ENCODE results near the gene RUVBL2. TPM values are rescaled to one million over a fixed set of nuclear protein-coding genes. Genes with fewer than 3 reads are reported as not detected.

Gene RUVBL2
- total RNA-seq, 1 experiment from 2014 or later: 107 TPM

- Histone ChIP-seq H4K20me1 (ENCODE audit: insufficient read depth, low read depth, low read length) (no peaks in the 10 kb centered on the region), H3K27ac (ENCODE audit: low read length) (no peak overlapping the region), H3K4me3 (ENCODE audit: low read length) (no peak overlapping the region), H3K9me3 (ENCODE audit: low read length) (no peaks in the 10 kb centered on the region), H3K9ac (ENCODE audit: low read length) (no peak overlapping the region), H3K4me1 (ENCODE audit: low read length) (no peaks in the 10 kb centered on the region), H3K79me2 (ENCODE audit: low read length) (no peaks in the 10 kb centered on the region), H3K27me3 (ENCODE audit: low read length) (no peaks in the 10 kb centered on the region), H3K36me3 (ENCODE audit: insufficient read depth, low read length) (no peaks in the 10 kb centered on the region), H3K9me2 (replicated peaks; ENCODE audit: insufficient read depth, low read length) (no peaks in the 10 kb centered on the region), H3K4me2 (ENCODE audit: low read depth, low read length, poor library complexity, severe bottlenecking) (no peak overlapping the region), H2AFZ (ENCODE audit: low read length) (no peak overlapping the region)
- DNase-seq: no peak
These were observed 65.4 kb downstream of the RUVBL2 start for GRCh38 chr19:49059053-49059452.

- Histone ChIP-seq H3K9me3 (ENCODE audit: low read length) (no peaks in the 10 kb centered on the region), H3K27me3 (ENCODE audit: low read length) (no peaks in the 10 kb centered on the region), H4K20me1 (ENCODE audit: insufficient read depth, low read depth, low read length) (no peaks in the 10 kb centered on the region), H3K4me2 (ENCODE audit: low read depth, low read length, poor library complexity, severe bottlenecking) (no peak overlapping the region), H3K79me2 (ENCODE audit: low read length) (no peaks in the 10 kb centered on the region), H3K4me3 (ENCODE audit: low read length) (no peak overlapping the region), H3K27ac (ENCODE audit: low read length) (no peak overlapping the region), H3K4me1 (ENCODE audit: low read length) (no peaks in the 10 kb centered on the region), H3K9ac (ENCODE audit: low read length) (no peak overlapping the region), H3K9me2 (replicated peaks; ENCODE audit: insufficient read depth, low read length) (no peaks in the 10 kb centered on the region), H3K36me3 (ENCODE audit: insufficient read depth, low read length) (no peaks in the 10 kb centered on the region), H2AFZ (ENCODE audit: low read length) (no peak overlapping the region)
- DNase-seq: no peak
These were observed 67.3 kb downstream of the RUVBL2 start for GRCh38 chr19:49061000-49061399.

DNA sequence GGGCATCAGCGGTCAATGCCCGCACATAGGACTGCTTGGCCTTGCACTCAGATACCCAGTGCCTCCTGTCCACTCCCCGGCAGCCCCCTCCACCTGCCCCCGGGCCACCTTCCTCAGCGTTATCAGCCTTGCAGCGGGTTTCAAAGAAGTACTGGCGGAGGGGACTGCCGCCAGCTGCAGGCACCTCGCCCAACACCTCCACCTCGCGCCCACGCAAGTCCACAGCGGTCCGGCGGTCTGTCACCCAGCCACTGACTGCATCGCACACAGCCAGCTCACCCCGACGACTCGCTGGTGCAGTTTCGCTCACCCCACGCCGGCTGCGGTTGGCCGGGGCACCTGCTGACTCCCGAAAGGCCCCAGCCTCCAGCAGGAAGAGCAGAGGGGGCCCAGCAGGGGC is 67.8 kb downstream of the RUVBL2 start:
- H3K36me3 ChIP-seq (ENCODE audit: insufficient read depth, low read length): no peaks in the 10 kb centered on the region
- DNase-seq: no peak
- H3K4me3 ChIP-seq (ENCODE audit: low read length): no peak overlapping the region
- H3K9me3 ChIP-seq (ENCODE audit: low read length): no peaks in the 10 kb centered on the region
- H3K4me2 ChIP-seq (ENCODE audit: low read depth, low read length, poor library complexity, severe bottlenecking): no peak overlapping the region
- H4K20me1 ChIP-seq (ENCODE audit: insufficient read depth, low read depth, low read length): no peaks in the 10 kb centered on the region
- no peak overlapping the region for H3K9ac ChIP-seq (ENCODE audit: low read length)
- no peaks in the 10 kb centered on the region for H3K27me3 ChIP-seq (ENCODE audit: low read length)
- H3K9me2 ChIP-seq (replicated peaks; ENCODE audit: insufficient read depth, low read length): no peaks in the 10 kb centered on the region
- no peaks in the 10 kb centered on the region for H3K4me1 ChIP-seq (ENCODE audit: low read length)
- H3K79me2 ChIP-seq (ENCODE audit: low read length): no peaks in the 10 kb centered on the region
- H3K27ac ChIP-seq (ENCODE audit: low read length): no peak overlapping the region
- H2AFZ ChIP-seq (ENCODE audit: low read length): no peak overlapping the region

GRCh38 chr19:49064029-49064629 is 70.4 kb downstream of the RUVBL2 start:
- Histone ChIP-seq H3K9ac (ENCODE audit: low read length) (no peak overlapping the region), H3K4me3 (ENCODE audit: low read length) (no peak overlapping the region), H3K4me1 (ENCODE audit: low read length) (no peaks in the 10 kb centered on the region), H3K9me3 (ENCODE audit: low read length) (no peaks in the 10 kb centered on the region), H2AFZ (ENCODE audit: low read length) (no peak overlapping the region), H3K27ac (ENCODE audit: low read length) (no peak overlapping the region), H3K79me2 (ENCODE audit: low read length) (no peaks in the 10 kb centered on the region), H3K9me2 (replicated peaks; ENCODE audit: insufficient read depth, low read length) (0 out of 2 replicates have a peak, but pooled peaks cover under 1% of the 10 kb centered on the region), H3K27me3 (ENCODE audit: low read length) (no peaks in the 10 kb centered on the region), H3K36me3 (ENCODE audit: insufficient read depth, low read length) (no peaks in the 10 kb centered on the region), H4K20me1 (ENCODE audit: insufficient read depth, low read depth, low read length) (no peaks in the 10 kb centered on the region), H3K4me2 (ENCODE audit: low read depth, low read length, poor library complexity, severe bottlenecking) (no peak overlapping the region)
- DNase-seq: no peak

DNA sequence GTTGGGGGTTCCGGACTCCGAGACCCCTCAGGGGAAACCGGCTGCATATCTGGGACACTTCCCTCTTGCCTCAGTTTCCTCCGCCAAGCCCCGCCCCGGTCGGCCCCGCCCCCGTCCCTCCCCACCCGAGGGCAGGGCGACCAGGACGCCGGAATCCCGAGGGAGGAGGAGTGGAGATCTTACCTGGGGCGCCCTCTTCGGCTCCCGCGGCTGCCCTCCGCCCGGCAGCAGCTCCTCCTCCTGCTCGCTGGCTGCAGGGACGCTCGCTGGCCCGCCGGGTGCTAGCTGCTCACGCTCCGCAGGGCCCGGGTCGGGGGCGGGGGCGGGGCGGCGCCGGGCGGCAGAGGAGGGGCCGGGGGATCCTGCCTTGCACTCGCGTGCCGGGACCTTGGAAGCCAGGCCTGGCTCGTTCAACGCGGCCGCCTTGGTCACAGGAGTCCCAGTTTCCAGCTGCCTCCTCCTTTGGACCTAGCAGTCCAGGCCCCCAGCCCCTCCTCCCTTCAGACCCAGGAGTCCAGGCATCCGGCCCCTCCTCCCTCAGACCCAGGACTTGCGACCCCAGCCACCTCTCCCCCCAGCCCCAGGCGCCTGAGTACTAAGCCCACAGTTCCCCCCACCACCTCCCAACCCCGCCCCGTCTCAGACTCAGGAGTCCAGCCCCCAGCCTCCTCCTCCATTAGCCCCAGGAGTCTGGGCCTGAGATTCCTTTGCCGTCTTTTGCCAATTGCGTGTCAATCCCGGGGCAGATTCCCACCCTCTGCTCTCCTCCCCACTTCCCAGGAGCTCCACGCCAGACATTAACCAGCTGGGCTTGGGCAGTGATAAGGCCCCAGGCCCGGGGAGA is 71.3 kb downstream of the RUVBL2 start, which contains the start of gene NTF4:
Gene NTF4, minus strand, starts transcription at position 51 of the 844 bp plus-strand sequence. CDS start 2,821 bp downstream, outside the sequence.
- no peak within 1 kb of the TSS for H3K27ac ChIP-seq (ENCODE audit: low read length)
- no peaks in the 10 kb centered on the region for H3K27me3 ChIP-seq (ENCODE audit: low read length)
- no peak within 1 kb of the TSS for H2AFZ ChIP-seq (ENCODE audit: low read length)
- no peak within 1 kb of the TSS for H3K4me3 ChIP-seq (ENCODE audit: low read length)
- no peaks in the 10 kb centered on the region for H4K20me1 ChIP-seq (ENCODE audit: insufficient read depth, low read depth, low read length)
- H3K79me2 ChIP-seq (ENCODE audit: low read length): no peaks in the 10 kb centered on the region
- no peaks in the 10 kb centered on the region for H3K9me3 ChIP-seq (ENCODE audit: low read length)
- H3K9me2 ChIP-seq (replicated peaks; ENCODE audit: insufficient read depth, low read length): 0 out of 2 replicates have a peak, but pooled peaks cover 5% of the 10 kb centered on the region
- no peak within 1 kb of the TSS for H3K4me2 ChIP-seq (ENCODE audit: low read depth, low read length, poor library complexity, severe bottlenecking)
- H3K36me3 ChIP-seq (ENCODE audit: insufficient read depth, low read length): no peaks in the 10 kb centered on the region
- no peak for DNase-seq
- no peak within 1 kb of the TSS for H3K9ac ChIP-seq (ENCODE audit: low read length)
- no peaks in the 10 kb centered on the region for H3K4me1 ChIP-seq (ENCODE audit: low read length)

Small RNA genes lying within 50 kb of the gene (small RNA-seq; reads per million reads assigned to genes)
- not detected for gene MIR6798

Other genes starting within 250 kb of the RUVBL2 start
- not detected in 2 replicates for gene IZUMO1, start 247.0 kb upstream of the RUVBL2 start, total RNA-seq (2014; rRNA removed; shearing (Covaris generic); ENCODE audit: low replicate concordance)
- not detected in 2 replicates for gene FUT1, start 241.2 kb upstream of the RUVBL2 start, total RNA-seq (2014; rRNA removed; shearing (Covaris generic); ENCODE audit: low replicate concordance)
- gene FGF21, start 238.4 kb upstream of the RUVBL2 start, total RNA-seq (2014; rRNA removed; shearing (Covaris generic); ENCODE audit: low replicate concordance): not detected in 2 replicates
- 45.9 and 74.6 TPM in 2 replicates for gene BCAT2, start 182.9 kb upstream of the RUVBL2 start, total RNA-seq (2014; rRNA removed; shearing (Covaris generic); ENCODE audit: low replicate concordance)
- gene HSD17B14, start 157.4 kb upstream of the RUVBL2 start, total RNA-seq (2014; rRNA removed; shearing (Covaris generic); ENCODE audit: low replicate concordance): 1.0 and 1.9 TPM in 2 replicates
- gene PLEKHA4, start 125.3 kb upstream of the RUVBL2 start, total RNA-seq (2014; rRNA removed; shearing (Covaris generic); ENCODE audit: low replicate concordance): not detected in 2 replicates
- 22.6 and 31.3 TPM in 2 replicates for gene PPP1R15A, start 121.5 kb upstream of the RUVBL2 start, total RNA-seq (2014; rRNA removed; shearing (Covaris generic); ENCODE audit: low replicate concordance)
- gene TULP2, start 95.1 kb upstream of the RUVBL2 start, total RNA-seq (2014; rRNA removed; shearing (Covaris generic); ENCODE audit: low replicate concordance): not detected in 2 replicates
- gene NUCB1, start 93.6 kb upstream of the RUVBL2 start, total RNA-seq (2014; rRNA removed; shearing (Covaris generic); ENCODE audit: low replicate concordance): 57.5 and 98.2 TPM in 2 replicates
- 1.4 and 3.3 TPM in 2 replicates for gene DHDH, start 60.2 kb upstream of the RUVBL2 start, total RNA-seq (2014; rRNA removed; shearing (Covaris generic); ENCODE audit: low replicate concordance)
- 93.8 and 164 TPM in 2 replicates for gene BAX, start 39.0 kb upstream of the RUVBL2 start, total RNA-seq (2014; rRNA removed; shearing (Covaris generic); ENCODE audit: low replicate concordance)
- gene FTL, start 28.6 kb upstream of the RUVBL2 start, total RNA-seq (2014; rRNA removed; shearing (Covaris generic); ENCODE audit: low replicate concordance): 6,036 and 6,638 TPM in 2 replicates
- gene GYS1, start 578 bp upstream of the RUVBL2 start, total RNA-seq (2014; rRNA removed; shearing (Covaris generic); ENCODE audit: low replicate concordance): 39.0 and 42.6 TPM in 2 replicates
- gene LHB, start 23.2 kb downstream of the RUVBL2 start, total RNA-seq (2014; rRNA removed; shearing (Covaris generic); ENCODE audit: low replicate concordance): not detected in 2 replicates
- gene CGB3, start 30.4 kb downstream of the RUVBL2 start, total RNA-seq (2014; rRNA removed; shearing (Covaris generic); ENCODE audit: low replicate concordance): not detected in 2 replicates
- gene CGB2, start 38.0 kb downstream of the RUVBL2 start, total RNA-seq (2014; rRNA removed; shearing (Covaris generic); ENCODE audit: low replicate concordance): not detected in 2 replicates
- gene CGB1, start 43.0 kb downstream of the RUVBL2 start, total RNA-seq (2014; rRNA removed; shearing (Covaris generic); ENCODE audit: low replicate concordance): not detected in 2 replicates
- not detected in 2 replicates for gene CGB5, start 50.0 kb downstream of the RUVBL2 start, total RNA-seq (2014; rRNA removed; shearing (Covaris generic); ENCODE audit: low replicate concordance)
- gene CGB8, start 55.2 kb downstream of the RUVBL2 start, total RNA-seq (2014; rRNA removed; shearing (Covaris generic); ENCODE audit: low replicate concordance): not detected in 2 replicates
- gene CGB7, start 63.9 kb downstream of the RUVBL2 start, total RNA-seq (2014; rRNA removed; shearing (Covaris generic); ENCODE audit: low replicate concordance): not detected in 2 replicates
- gene NTF4, start 70.9 kb downstream of the RUVBL2 start, total RNA-seq (2014; rRNA removed; shearing (Covaris generic); ENCODE audit: low replicate concordance): not detected in 2 replicates
- not detected in 2 replicates for gene KCNA7, start 78.8 kb downstream of the RUVBL2 start, total RNA-seq (2014; rRNA removed; shearing (Covaris generic); ENCODE audit: low replicate concordance)
- gene SNRNP70, start 91.6 kb downstream of the RUVBL2 start, total RNA-seq (2014; rRNA removed; shearing (Covaris generic); ENCODE audit: low replicate concordance): 420 and 646 TPM in 2 replicates
- gene LIN7B, start 120.5 kb downstream of the RUVBL2 start, total RNA-seq (2014; rRNA removed; shearing (Covaris generic); ENCODE audit: low replicate concordance): 6.4 and 23.4 TPM in 2 replicates
- gene C19orf73, start 125.3 kb downstream of the RUVBL2 start, total RNA-seq (2014; rRNA removed; shearing (Covaris generic); ENCODE audit: low replicate concordance): 3.4 and 5.5 TPM in 2 replicates
- 5.4 and 7.9 TPM in 2 replicates for gene PPFIA3, start 125.7 kb downstream of the RUVBL2 start, total RNA-seq (2014; rRNA removed; shearing (Covaris generic); ENCODE audit: low replicate concordance)
- not detected in 2 replicates for gene HRC, start 161.5 kb downstream of the RUVBL2 start, total RNA-seq (2014; rRNA removed; shearing (Covaris generic); ENCODE audit: low replicate concordance)
- not detected in 2 replicates for gene TRPM4, start 163.9 kb downstream of the RUVBL2 start, total RNA-seq (2014; rRNA removed; shearing (Covaris generic); ENCODE audit: low replicate concordance)

All from Karpas-422 (cell line).